Ascending aorta (tissue), 2 donors: ENCODE measurements around the gene AHCYL2. TPM values are rescaled to one million over a fixed set of nuclear protein-coding genes. Genes with fewer than 3 reads are reported as not detected.
A peak's percentile ranks its signal among the peaks of the same experiment; 100 is the strongest.
"Not testable (repeated sequence)": the region's sequence is repeated elsewhere in the genome, so short reads cannot be mapped to it uniquely, and the experiment has no call there.

ENCODE experiments used
- DNase-seq, 2 donors: peaks; one replicate each; pipeline ENCODE4 v3.0.0-alpha.2; 2019; ENCODE audit warnings: low spot score in 2 of 2
- H3K27ac ChIP-seq, 2 donors: fragments of 200-600 bp; sonication (generic); one replicate each; pipeline ENCODE4 v1.5.1; 2016 to 2017; ENCODE audit warnings: mild to moderate bottlenecking in 1 of 2
- H3K27me3 ChIP-seq: fragments of 200-600 bp; sonication (generic); one replicate; pipeline ENCODE4 v1.5.1; 2017
- H3K36me3 ChIP-seq, 2 donors: fragments of 200-600 bp; sonication (generic); one replicate each; pipeline ENCODE4 v1.5.1; 2016
- H3K4me1 ChIP-seq, 2 donors: fragments of 200-600 bp; sonication (generic); one replicate each; pipeline ENCODE4 v1.5.1; 2016 to 2017; ENCODE audit warnings: mild to moderate bottlenecking in 1 of 2
- H3K4me3 ChIP-seq, 2 donors: fragments of 200-600 bp; sonication (generic); one replicate each; pipeline ENCODE4 v1.5.1; 2016 to 2017; ENCODE audit warnings: mild to moderate bottlenecking in 1 of 2
- H3K9me3 ChIP-seq, 2 donors: fragments of 200-600 bp; sonication (generic); one replicate each; pipeline ENCODE4 v1.5.1; 2016
- intact Hi-C: fragments of 100-400 bp; cut with DNase I; formaldehyde crosslinking; loops from one replicate; pipeline ENCODE4 v1.15.1; 2023
- total RNA-seq: library from RNA; depleted of rRNA; stranded (reverse); fragments of >200 nt; gene quantifications from one replicate; pipeline ENCODE4 v1.1.0, GENCODE V29; 2016
- TF ChIP-seq, protein P1 (sequence below), 3 experiments: fragments of 200-600 bp in 2 of 3; fragments of 450-650 bp in 1 of 3; sonication (generic) in 2 of 3; IDR thresholded peaks; one replicate each; pipeline ENCODE4 v1.5.1; 2016 to 2019; ENCODE audit warnings: antibody characterized with exemption in 3 of 3, mild to moderate bottlenecking in 1 of 3, moderate library complexity in 1 of 3

AHCYL2 gene
- total RNA-seq, 1 donor from 2014 or later: 62.9 TPM

DNA sequence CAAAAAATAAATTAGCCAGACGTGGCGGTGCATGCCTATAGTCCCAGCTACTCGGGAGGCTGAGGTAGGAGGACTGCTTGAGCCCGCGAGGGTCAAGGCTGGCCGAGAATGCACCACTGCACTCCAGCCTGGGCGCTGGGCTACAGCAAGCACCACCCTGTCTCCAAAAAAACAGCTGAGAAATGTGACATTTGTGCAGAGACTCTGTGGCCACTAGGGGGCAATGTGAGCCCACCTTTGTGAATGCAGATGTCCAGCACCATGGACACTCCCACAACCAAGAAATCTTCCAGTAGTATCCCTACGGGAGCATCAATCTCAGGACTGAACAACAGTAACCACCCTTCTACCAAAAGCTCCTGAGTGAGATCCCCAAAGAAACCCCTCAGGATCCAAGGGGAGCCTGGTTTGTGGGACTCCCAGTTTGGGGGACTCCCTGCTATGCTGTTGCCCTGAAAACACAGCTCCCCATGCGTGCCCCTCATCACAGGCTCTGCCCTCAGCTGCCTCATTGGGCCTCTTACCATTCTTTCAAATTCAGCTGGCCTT, 6.2 kb upstream of the AHCYL2 start:
- Histone ChIP-seq H3K4me3 (no peak overlapping the region), H3K27me3 (no peaks in the 10 kb centered on the region), H3K9me3 (no peaks in the 10 kb centered on the region), H3K36me3 (no peaks in the 10 kb centered on the region), H3K27ac (no peak overlapping the region), H3K4me1 (no peaks in the 10 kb centered on the region)
- intact Hi-C loops: loop anchor here (1.0 to 2.0 kb wide), 2 partner anchors 80 to 254 kb away; no protein-coding TSS in a partner anchor
- DNase-seq: peak in 1 of 2 donors; percentile 91
- TF ChIP-seq, protein P1, sequence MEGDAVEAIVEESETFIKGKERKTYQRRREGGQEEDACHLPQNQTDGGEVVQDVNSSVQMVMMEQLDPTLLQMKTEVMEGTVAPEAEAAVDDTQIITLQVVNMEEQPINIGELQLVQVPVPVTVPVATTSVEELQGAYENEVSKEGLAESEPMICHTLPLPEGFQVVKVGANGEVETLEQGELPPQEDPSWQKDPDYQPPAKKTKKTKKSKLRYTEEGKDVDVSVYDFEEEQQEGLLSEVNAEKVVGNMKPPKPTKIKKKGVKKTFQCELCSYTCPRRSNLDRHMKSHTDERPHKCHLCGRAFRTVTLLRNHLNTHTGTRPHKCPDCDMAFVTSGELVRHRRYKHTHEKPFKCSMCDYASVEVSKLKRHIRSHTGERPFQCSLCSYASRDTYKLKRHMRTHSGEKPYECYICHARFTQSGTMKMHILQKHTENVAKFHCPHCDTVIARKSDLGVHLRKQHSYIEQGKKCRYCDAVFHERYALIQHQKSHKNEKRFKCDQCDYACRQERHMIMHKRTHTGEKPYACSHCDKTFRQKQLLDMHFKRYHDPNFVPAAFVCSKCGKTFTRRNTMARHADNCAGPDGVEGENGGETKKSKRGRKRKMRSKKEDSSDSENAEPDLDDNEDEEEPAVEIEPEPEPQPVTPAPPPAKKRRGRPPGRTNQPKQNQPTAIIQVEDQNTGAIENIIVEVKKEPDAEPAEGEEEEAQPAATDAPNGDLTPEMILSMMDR (IDR thresholded peaks at IDR 0.05): peak; percentile 86 to 90 (median 87)

DNA sequence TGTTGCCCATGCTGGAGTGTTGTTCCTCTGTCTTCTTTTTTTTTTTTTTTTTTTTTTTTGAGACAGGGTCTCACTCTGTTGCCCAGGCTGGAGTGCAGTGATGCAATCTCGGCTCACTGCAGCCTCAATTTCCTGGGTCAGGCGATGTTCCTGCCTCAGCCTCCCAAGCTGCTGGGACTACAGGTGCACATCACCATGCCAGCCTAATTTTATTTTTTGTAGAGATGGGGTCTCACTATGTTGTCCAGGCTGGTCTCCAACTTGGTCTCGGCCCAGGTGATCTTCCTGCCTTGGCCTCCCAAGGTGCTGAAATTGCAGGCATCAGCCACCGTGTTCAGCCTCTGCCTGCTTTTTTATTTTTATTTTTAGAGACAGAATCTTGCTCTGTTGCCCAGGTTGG, 5.7 kb upstream of the AHCYL2 start:
- not testable (repeated sequence) for H3K27ac ChIP-seq, H3K4me3 ChIP-seq, H3K27me3 ChIP-seq, H3K36me3 ChIP-seq, H3K4me1 ChIP-seq, DNase-seq, H3K9me3 ChIP-seq
- intact Hi-C loops: loop anchor here (2.0 kb wide), 1 partner anchor 80 kb away; no protein-coding TSS in a partner anchor

- Histone ChIP-seq H3K27ac (no peak overlapping the region), H3K4me1 (peaks cover 0 to 9% of the 10 kb centered on the region in 2 donors), H3K36me3 (no peaks in the 10 kb centered on the region), H3K9me3 (no peaks in the 10 kb centered on the region), H3K27me3 (no peaks in the 10 kb centered on the region), H3K4me3 (no peak overlapping the region)
- intact Hi-C loops: loop anchor here (5.0 kb wide), 3 partner anchors 390 to 1635 kb away; partner anchors contain the start of genes ARF5, GCC1, NRF1 and ZC3HC1
- no peak for DNase-seq
- TF ChIP-seq, protein P1 (IDR thresholded peaks at IDR 0.05): no peak
These were observed 2.8 kb upstream of the AHCYL2 start for GRCh38 chr7:129222064-129222463.

GRCh38 chr7:129225206-129225930, 538 bp downstream of the AHCYL2 start:
- H3K27ac ChIP-seq: peak overlapping the region; percentile 88 to 96
- H3K4me3 ChIP-seq: peak overlapping the region; percentile 93 to 99
- H3K4me1 ChIP-seq: peaks cover 0 to 9% of the 10 kb centered on the region in 2 donors
- TF ChIP-seq, protein P1 (IDR thresholded peaks at IDR 0.05): no peak
- intact Hi-C loops: loop anchor here (2.0 kb wide), 1 partner anchor 209 kb away; the partner anchor contains the start of gene STRIP2
- no peaks in the 10 kb centered on the region for H3K27me3 ChIP-seq
- H3K36me3 ChIP-seq: no peaks in the 10 kb centered on the region
- no peaks in the 10 kb centered on the region for H3K9me3 ChIP-seq
- DNase-seq: peak in 1 of 2 donors; percentile 77

DNA sequence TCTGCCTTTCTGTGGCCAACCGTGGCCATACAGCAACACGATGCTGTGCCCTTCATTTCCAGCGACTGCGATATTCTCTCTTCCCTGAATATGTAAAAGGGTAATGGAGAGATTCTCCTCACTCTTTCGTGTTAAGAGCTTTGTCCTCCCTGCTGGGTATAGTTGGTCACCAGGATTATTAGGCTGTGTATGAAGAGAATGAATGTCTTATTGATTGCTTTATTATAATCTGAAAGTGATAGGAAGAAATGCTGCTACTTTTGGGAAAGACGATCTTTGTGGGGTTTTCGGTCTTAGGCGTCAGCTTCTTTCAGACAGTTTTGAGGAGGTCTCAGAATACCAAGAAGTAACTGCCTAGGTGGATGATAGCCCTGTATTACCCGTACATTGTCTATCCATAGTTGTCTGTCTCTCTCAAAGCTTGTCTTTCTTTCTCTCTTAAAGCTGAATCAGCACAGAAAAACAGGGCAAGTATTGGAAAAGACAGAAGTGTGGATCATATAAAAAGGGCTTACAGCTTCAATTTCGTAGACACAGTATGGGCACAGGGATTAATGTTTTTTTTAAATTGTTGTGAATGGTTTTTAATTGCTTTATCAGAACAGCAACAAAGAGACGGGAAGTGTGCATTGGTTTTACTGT, 1.2 kb downstream of the AHCYL2 start:
- Histone ChIP-seq H3K36me3 (no peaks in the 10 kb centered on the region), H3K9me3 (no peaks in the 10 kb centered on the region), H3K4me3 (peak overlapping the region; percentile 93 to 99), H3K4me1 (peaks cover 0 to 9% of the 10 kb centered on the region in 2 donors), H3K27ac (no peak overlapping the region), H3K27me3 (no peaks in the 10 kb centered on the region)
- intact Hi-C loops: loop anchor here (2.0 kb wide), 1 partner anchor 209 kb away; the partner anchor contains the start of gene STRIP2
- no peak for DNase-seq
- TF ChIP-seq, protein P1 (IDR thresholded peaks at IDR 0.05): no peak
